IMR-90 (cell line): ENCODE data around the gene SORL1. TPM values are rescaled to one million over a fixed set of nuclear protein-coding genes. Genes with fewer than 3 reads are reported as not detected.

Source experiments
- ATAC-seq: fragments of 200-7000 bp; cut with Tn5 transposase; 2 replicates; pipeline ENCODE4 v1.9.1; 2020; ENCODE audit warnings: low read depth, mild to moderate bottlenecking, moderate library complexity
- BruUV-seq: library from RNA; stranded (reverse); fragments of 400-500 nt; replicated peaks from 2 replicates; lab custom pipeline; 2021; lab: Mats Ljungman, UMichigan
- CTCF ChIA-PET: fragments of 300-600 bp; formaldehyde crosslinking; extraction: SDS; loops from one replicate; lab custom pipeline; 2021; ENCODE audit warnings: antibody characterized with exemption; lab: Yijun Ruan, JAX
- POLR2A ChIA-PET: fragments of 300-600 bp; sonication (Branson Sonifier 250); formaldehyde crosslinking; loops from one replicate; lab custom pipeline; 2022; ENCODE audit warnings: antibody characterized with exemption; ENCODE audit not compliant: unreplicated experiment; lab: Charles Lee
- DNase-seq: peaks from one replicate; pipeline ENCODE4 v3.0.0; 2013
- H2AFZ ChIP-seq: replicated peaks from 2 replicates; pipeline ENCODE3; 2013; ENCODE audit warnings: low read length, mild to moderate bottlenecking; ENCODE audit not compliant: poor library complexity
- H2AK5ac ChIP-seq: 2 replicates; pipeline ENCODE4 v1.6.1; 2013; ENCODE audit warnings: low read depth, low read length, inconsistent platforms
- H2AK9ac ChIP-seq: replicated peaks from 2 replicates; pipeline ENCODE3; 2013; ENCODE audit warnings: mild to moderate bottlenecking, low read depth, low read length, moderate library complexity; ENCODE audit not compliant: poor library complexity
- H2BK120ac ChIP-seq: 2 replicates; pipeline ENCODE4 v1.6.1; 2013; ENCODE audit warnings: low read depth, low read length, inconsistent platforms
- H2BK15ac ChIP-seq: 3 replicates; pipeline ENCODE4 v1.6.1; 2013; ENCODE audit warnings: low read depth, low read length, inconsistent platforms
- H2BK20ac ChIP-seq: 2 replicates; pipeline ENCODE4 v1.6.1; 2013; ENCODE audit warnings: low read depth, mild to moderate bottlenecking, inconsistent platforms, low read length, moderate library complexity
- H2BK5ac ChIP-seq: 2 replicates; pipeline ENCODE4 v1.6.1; 2013; ENCODE audit warnings: mild to moderate bottlenecking, low read depth, low read length, inconsistent platforms; ENCODE audit not compliant: poor library complexity, severe bottlenecking
- H3K14ac ChIP-seq: replicated peaks from 2 replicates; pipeline ENCODE4 v1.6.1; 2013; ENCODE audit warnings: low read depth, low read length, inconsistent platforms
- H3K18ac ChIP-seq: 2 replicates; pipeline ENCODE4 v1.6.1; 2013; ENCODE audit warnings: low read depth, low read length, control low read depth
- H3K23ac ChIP-seq: 2 replicates; pipeline ENCODE4 v1.6.1; 2013; ENCODE audit warnings: low read depth, low read length, inconsistent platforms
- H3K27ac ChIP-seq: 2 replicates; pipeline ENCODE4 v1.5.1; 2013; ENCODE audit warnings: mild to moderate bottlenecking, control low read depth, low read length; ENCODE audit not compliant: insufficient read depth
- H3K27me3 ChIP-seq: 2 replicates; pipeline ENCODE4 v1.6.1; 2013; ENCODE audit warnings: low read length; ENCODE audit not compliant: control insufficient read depth, insufficient read depth
- H3K36me3 ChIP-seq: 2 replicates; pipeline ENCODE4 v1.6.1; 2013; ENCODE audit warnings: low read length, mixed read lengths; ENCODE audit not compliant: control insufficient read depth, insufficient read depth
- H3K4ac ChIP-seq: 2 replicates; pipeline ENCODE4 v1.6.1; 2013; ENCODE audit warnings: low read depth, low read length, inconsistent platforms
- H3K4me1 ChIP-seq: 2 replicates; pipeline ENCODE4 v1.6.1; 2013; ENCODE audit warnings: low read length, mixed read lengths; ENCODE audit not compliant: control insufficient read depth, insufficient read depth
- H3K4me2 ChIP-seq: 2 replicates; pipeline ENCODE4 v1.6.1; 2013; ENCODE audit warnings: low read depth, mild to moderate bottlenecking, control low read depth, low read length, moderate library complexity
- H3K4me3 ChIP-seq: 2 replicates; pipeline ENCODE4 v1.5.1; 2013; ENCODE audit warnings: low read depth, mild to moderate bottlenecking, control low read depth, low read length, moderate library complexity; ENCODE audit not compliant: insufficient read depth
- H3K56ac ChIP-seq: 2 replicates; pipeline ENCODE4 v1.6.1; 2013; ENCODE audit warnings: low read length, inconsistent platforms; ENCODE audit not compliant: insufficient read depth; ENCODE audit errors: extremely low read depth
- H3K79me1 ChIP-seq, 2 experiments: 2 replicates each; pipeline ENCODE4 v1.6.1; 2013; ENCODE audit warnings: low read length in 2 of 2, inconsistent platforms in 1 of 2, low read depth in 1 of 2
- H3K9ac ChIP-seq: 2 replicates; pipeline ENCODE4 v1.6.1; 2013; ENCODE audit warnings: low read depth, low read length, control low read depth
- H3K9me1 ChIP-seq: 2 replicates; pipeline ENCODE4 v1.6.1; 2013; ENCODE audit warnings: low read length, inconsistent platforms; ENCODE audit not compliant: insufficient read depth
- H3K9me3 ChIP-seq: 2 replicates; pipeline ENCODE4 v1.6.1; 2013; ENCODE audit warnings: low read length; ENCODE audit not compliant: control insufficient read depth, insufficient read depth
- H4K20me1 ChIP-seq: 2 replicates; pipeline ENCODE4 v1.6.1; 2013; ENCODE audit warnings: low read length, inconsistent platforms; ENCODE audit not compliant: insufficient read depth
- H4K5ac ChIP-seq: 2 replicates; pipeline ENCODE4 v1.6.1; 2013; ENCODE audit warnings: mild to moderate bottlenecking, low read depth, low read length, control low read depth
- H4K8ac ChIP-seq, 2 experiments: 2 replicates each; pipeline ENCODE4 v1.6.1; 2013; ENCODE audit warnings: low read depth in 2 of 2, low read length in 2 of 2, control low read depth in 1 of 2, inconsistent platforms in 1 of 2
- H4K91ac ChIP-seq: 2 replicates; pipeline ENCODE4 v1.6.1; 2013; ENCODE audit warnings: low read depth, low read length, inconsistent platforms; ENCODE audit not compliant: insufficient read depth
- BHLHE40 ChIP-seq: fragments of 150-350 bp; IDR thresholded peaks from 2 replicates; pipeline ENCODE4 v1.6.1; 2016; ENCODE audit warnings: mild to moderate bottlenecking, low read depth, low read length
- CEBPB ChIP-seq: IDR thresholded peaks from 2 replicates; pipeline ENCODE4 v1.6.1; 2012; ENCODE audit warnings: low read depth, low read length, improper control_type of control experiment
- CHD1 ChIP-seq: IDR thresholded peaks from 2 replicates; pipeline ENCODE4 v1.6.1; 2012; ENCODE audit warnings: low read depth, low read length, improper control_type of control experiment
- FOS ChIP-seq: fragments of 150-350 bp; IDR thresholded peaks from 2 replicates; pipeline ENCODE4 v1.6.1; 2016; ENCODE audit warnings: low read depth, low read length
- MAFK ChIP-seq: IDR thresholded peaks from 2 replicates; pipeline ENCODE4 v1.6.1; 2012; ENCODE audit warnings: low read depth, low read length, improper control_type of control experiment
- MAZ ChIP-seq: IDR thresholded peaks from 2 replicates; pipeline ENCODE4 v1.6.1; 2012; ENCODE audit warnings: low read depth, mild to moderate bottlenecking, low read length, improper control_type of control experiment, moderate library complexity, borderline replicate concordance
- MXI1 ChIP-seq: IDR thresholded peaks from 2 replicates; pipeline ENCODE4 v1.6.1; 2012; ENCODE audit warnings: low read depth, mild to moderate bottlenecking, low read length, moderate library complexity, borderline replicate concordance
- NFE2L2 ChIP-seq: fragments of 150-350 bp; IDR thresholded peaks from 2 replicates; pipeline ENCODE4 v1.6.1; 2016; ENCODE audit warnings: low read depth, mild to moderate bottlenecking, low read length
- POLR2A ChIP-seq: IDR thresholded peaks from 2 replicates; pipeline ENCODE4 v1.6.1; 2012; ENCODE audit warnings: mild to moderate bottlenecking, low read depth, low read length
- RAD21 ChIP-seq: IDR thresholded peaks from 2 replicates; pipeline ENCODE4 v1.6.1; 2012; ENCODE audit warnings: low read length, improper control_type of control experiment
- RCOR1 ChIP-seq: IDR thresholded peaks from 2 replicates; pipeline ENCODE4 v1.6.1; 2012; ENCODE audit warnings: mild to moderate bottlenecking, low read length, improper control_type of control experiment; ENCODE audit not compliant: insufficient replicate concordance
- RFX5 ChIP-seq: IDR thresholded peaks from 2 replicates; pipeline ENCODE4 v1.8.0; 2012; ENCODE audit warnings: low read depth, mild to moderate bottlenecking, low read length, moderate library complexity
- SMC3 ChIP-seq: fragments of 150-350 bp; IDR thresholded peaks from 2 replicates; pipeline ENCODE4 v1.6.1; 2016; ENCODE audit warnings: low read depth, mild to moderate bottlenecking, antibody characterized with exemption, low read length, moderate library complexity
- WGBS, 2 experiments: methylation state at CpG; one replicate each; pipeline versions ENCODE4 v1.1.5 to v1.1.7; 2013; ENCODE audit warnings: missing lambda C conversion rate in 2 of 2; ENCODE audit not compliant: insufficient read length in 1 of 2; ENCODE audit errors: extremely low coverage in 2 of 2; 5-methylcytosine and 5-hydroxymethylcytosine counted together
- dilution Hi-C: fragments of 300-500 bp; cut with HindIII; formaldehyde crosslinking; loops from one replicate; pipeline ENCODE4 v1.14.3; 2018; ENCODE audit warnings: low sequenced_read_pairs; ENCODE audit not compliant: unreplicated experiment
- in situ Hi-C: fragments of 300-500 bp; cut with MboI; formaldehyde crosslinking; loops from 3 replicates; pipeline ENCODE4 v1.14.3; 2019; ENCODE audit warnings: low sequenced_read_pairs, inconsistent platforms, mixed read lengths
- intact Hi-C: fragments of 100-400 bp; cut with micrococcal nuclease; formaldehyde crosslinking; loops from 2 replicates; pipeline ENCODE4 v1.10.0; 2022
- polyA plus RNA-seq, 3 experiments: library from polyadenylated mRNA; depleted of rRNA; stranded (reverse); fragments of >200 nt; gene quantifications; 2 replicates each; pipeline ENCODE4 v1.2.3, GENCODE V29; 2012; ENCODE audit warnings: low replicate concordance in 1 of 3
- total RNA-seq: library from RNA; depleted of rRNA; stranded (reverse); fragments of >200 nt; gene quantifications from 2 replicates; pipeline ENCODE4 v1.2.3, GENCODE V29; 2012
- TF ChIP-seq, protein P1 (sequence below): fragments of 150-350 bp; IDR thresholded peaks from 2 replicates; pipeline ENCODE4 v1.6.1; 2017; ENCODE audit warnings: mild to moderate bottlenecking, antibody characterized with exemption, low read length, low read depth
- TF ChIP-seq, protein P2 (sequence below): conservative IDR thresholded peaks from 2 replicates; pipeline ENCODE4 v1.5.1; 2012; ENCODE audit warnings: mild to moderate bottlenecking, low read depth, low read length, improper control_type of control experiment
- TF ChIP-seq, protein P3 (sequence below): fragments of 150-350 bp; IDR thresholded peaks from 2 replicates; pipeline ENCODE4 v1.6.1; 2016; ENCODE audit warnings: low read depth, mild to moderate bottlenecking, low read length, moderate library complexity, borderline replicate concordance

Gene SORL1
- total and polyA plus RNA-seq, 2 of the 4 experiments (the other 2 are of a cell fraction), result 1.0 to 2.0 TPM

DNA sequence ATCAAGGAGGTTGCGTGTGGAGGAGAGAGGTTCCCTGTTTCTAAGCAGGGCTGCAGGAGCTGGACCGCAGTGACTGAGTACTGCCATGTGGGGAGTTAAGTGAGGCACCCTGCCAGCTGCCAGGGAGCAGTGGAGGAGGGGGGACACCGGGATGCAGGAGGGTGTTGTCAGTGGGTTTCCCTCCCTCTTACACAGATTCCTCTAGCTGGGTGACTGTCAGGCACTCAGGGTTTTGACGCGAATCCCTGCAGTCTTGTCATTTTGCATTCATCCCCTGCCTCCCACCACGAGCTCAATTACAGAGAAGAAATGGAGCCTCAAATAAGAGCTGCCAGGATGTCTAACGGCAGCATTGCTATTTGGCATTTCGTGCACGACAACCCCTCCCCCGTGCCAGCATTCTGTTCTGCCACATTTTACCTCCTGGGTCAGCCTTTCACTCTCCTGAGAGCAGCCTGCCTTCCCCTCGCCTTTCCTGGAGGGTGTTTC is 120.5 kb downstream of the SORL1 start:
- dilution Hi-C loops, result no loop called here
- no peak overlapping the region for H2AK5ac ChIP-seq
- ATAC-seq, result no peak
- 60% methylated on average over 3 of the region's 11 CpGs; no CpG with 5 or more reads in 1 of the 2 experiments for WGBS, 2 experiments
- H3K9me1 ChIP-seq, result no peaks in the 10 kb centered on the region
- CTCF ChIA-PET, result no interaction called here
- no peak overlapping the region for H2BK15ac ChIP-seq
- H2BK5ac ChIP-seq, result no peak overlapping the region
- H2AFZ ChIP-seq, result no peak overlapping the region
- no peak overlapping the region for H3K14ac ChIP-seq
- peaks cover 8% of the 10 kb centered on the region; the same call in 1 of the 2 replicates for H3K4me1 ChIP-seq
- no peak overlapping the region for H2BK120ac ChIP-seq
- intact Hi-C loops, result no loop called here
- no peaks in the 10 kb centered on the region for H3K79me1 ChIP-seq
- no peak overlapping the region for H3K18ac ChIP-seq
- no peak overlapping the region for H4K5ac ChIP-seq
- H2AK9ac ChIP-seq, result no peak overlapping the region
- no peak overlapping the region for H3K4ac ChIP-seq
- no peak overlapping the region for H3K56ac ChIP-seq
- no peak overlapping the region for H4K8ac ChIP-seq
- no peak overlapping the region for H3K27ac ChIP-seq
- no peak overlapping the region for H3K4me2 ChIP-seq
- no TSS peak for BruUV-seq
- no peak overlapping the region for H2BK20ac ChIP-seq
- POLR2A ChIA-PET, result no interaction called here
- H3K9ac ChIP-seq, result no peak overlapping the region
- H3K23ac ChIP-seq, result no peak overlapping the region
- no peak overlapping the region for H4K91ac ChIP-seq
- in situ Hi-C loops, result no loop called here
- DNase-seq, result no peak
- no peak overlapping the region for H3K4me3 ChIP-seq
- no peaks in the 10 kb centered on the region for H4K20me1 ChIP-seq
- H3K27me3 ChIP-seq, result peaks cover 2% of the 10 kb centered on the region; the same call in 1 of the 2 replicates
- TF ChIP-seq, protein P1, sequence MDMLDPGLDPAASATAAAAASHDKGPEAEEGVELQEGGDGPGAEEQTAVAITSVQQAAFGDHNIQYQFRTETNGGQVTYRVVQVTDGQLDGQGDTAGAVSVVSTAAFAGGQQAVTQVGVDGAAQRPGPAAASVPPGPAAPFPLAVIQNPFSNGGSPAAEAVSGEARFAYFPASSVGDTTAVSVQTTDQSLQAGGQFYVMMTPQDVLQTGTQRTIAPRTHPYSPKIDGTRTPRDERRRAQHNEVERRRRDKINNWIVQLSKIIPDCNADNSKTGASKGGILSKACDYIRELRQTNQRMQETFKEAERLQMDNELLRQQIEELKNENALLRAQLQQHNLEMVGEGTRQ, result no peak
- TF ChIP-seq, protein P2, sequence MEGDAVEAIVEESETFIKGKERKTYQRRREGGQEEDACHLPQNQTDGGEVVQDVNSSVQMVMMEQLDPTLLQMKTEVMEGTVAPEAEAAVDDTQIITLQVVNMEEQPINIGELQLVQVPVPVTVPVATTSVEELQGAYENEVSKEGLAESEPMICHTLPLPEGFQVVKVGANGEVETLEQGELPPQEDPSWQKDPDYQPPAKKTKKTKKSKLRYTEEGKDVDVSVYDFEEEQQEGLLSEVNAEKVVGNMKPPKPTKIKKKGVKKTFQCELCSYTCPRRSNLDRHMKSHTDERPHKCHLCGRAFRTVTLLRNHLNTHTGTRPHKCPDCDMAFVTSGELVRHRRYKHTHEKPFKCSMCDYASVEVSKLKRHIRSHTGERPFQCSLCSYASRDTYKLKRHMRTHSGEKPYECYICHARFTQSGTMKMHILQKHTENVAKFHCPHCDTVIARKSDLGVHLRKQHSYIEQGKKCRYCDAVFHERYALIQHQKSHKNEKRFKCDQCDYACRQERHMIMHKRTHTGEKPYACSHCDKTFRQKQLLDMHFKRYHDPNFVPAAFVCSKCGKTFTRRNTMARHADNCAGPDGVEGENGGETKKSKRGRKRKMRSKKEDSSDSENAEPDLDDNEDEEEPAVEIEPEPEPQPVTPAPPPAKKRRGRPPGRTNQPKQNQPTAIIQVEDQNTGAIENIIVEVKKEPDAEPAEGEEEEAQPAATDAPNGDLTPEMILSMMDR, result no peak
- TF ChIP-seq SMC3, result no peak
- TF ChIP-seq, protein P3, sequence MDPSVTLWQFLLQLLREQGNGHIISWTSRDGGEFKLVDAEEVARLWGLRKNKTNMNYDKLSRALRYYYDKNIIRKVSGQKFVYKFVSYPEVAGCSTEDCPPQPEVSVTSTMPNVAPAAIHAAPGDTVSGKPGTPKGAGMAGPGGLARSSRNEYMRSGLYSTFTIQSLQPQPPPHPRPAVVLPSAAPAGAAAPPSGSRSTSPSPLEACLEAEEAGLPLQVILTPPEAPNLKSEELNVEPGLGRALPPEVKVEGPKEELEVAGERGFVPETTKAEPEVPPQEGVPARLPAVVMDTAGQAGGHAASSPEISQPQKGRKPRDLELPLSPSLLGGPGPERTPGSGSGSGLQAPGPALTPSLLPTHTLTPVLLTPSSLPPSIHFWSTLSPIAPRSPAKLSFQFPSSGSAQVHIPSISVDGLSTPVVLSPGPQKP, result no peak
- TF ChIP-seq MAFK, result no peak
- no peak for TF ChIP-seq RAD21
- no peak for TF ChIP-seq CHD1
- TF ChIP-seq BHLHE40, result no peak
- no peak for TF ChIP-seq MAZ
- no peak for TF ChIP-seq CEBPB
- no peak for TF ChIP-seq FOS
- TF ChIP-seq RFX5, result no peak
- no peak for TF ChIP-seq POLR2A
- no peak for TF ChIP-seq RCOR1
- no peak for TF ChIP-seq MXI1
- no peak for TF ChIP-seq NFE2L2
- no peaks in the 10 kb centered on the region for H3K9me3 ChIP-seq
- H3K36me3 ChIP-seq, result no peaks in the 10 kb centered on the region
